Upper lobe of left lung (tissue), 6 donors: Measurements from ENCODE around the gene FBXL17. TPM values are rescaled to one million over a fixed set of nuclear protein-coding genes. Genes with fewer than 3 reads are reported as not detected.

Source experiments
- ATAC-seq, 2 donors: fragments of 200-7000 bp; cut with Tn5 transposase; one replicate each; pipeline ENCODE4 v1.9.1; 2022; ENCODE audit warnings: mild to moderate bottlenecking in 2 of 2, moderate library complexity in 2 of 2; ENCODE audit not compliant: low FRiP score in 2 of 2
- DNase-seq, 2 donors: peaks; one replicate each; pipeline ENCODE4 v3.0.0-alpha.2; 2019 to 2020
- H3K27ac ChIP-seq, 4 donors: fragments of 200-600 bp; sonication (generic); one replicate each; pipeline ENCODE4 v1.5.1; 2016 to 2019
- H3K27me3 ChIP-seq, 4 donors: fragments of 200-600 bp; sonication (generic); one replicate each; pipeline ENCODE4 v1.5.1; 2017 to 2019
- H3K36me3 ChIP-seq, 4 donors: fragments of 200-600 bp; sonication (generic); one replicate each; pipeline ENCODE4 v1.5.1; 2016 to 2019
- H3K4me1 ChIP-seq, 4 donors: fragments of 200-600 bp; sonication (generic); one replicate each; pipeline ENCODE4 v1.5.1; 2018 to 2019
- H3K4me3 ChIP-seq, 4 donors: fragments of 200-600 bp; sonication (generic); one replicate each; pipeline ENCODE4 v1.5.1; 2017 to 2019; ENCODE audit warnings: mild to moderate bottlenecking in 2 of 4, moderate library complexity in 1 of 4
- H3K9me3 ChIP-seq, 4 donors: fragments of 200-600 bp; sonication (generic); one replicate each; pipeline ENCODE4 v1.5.1; 2018 to 2019
- EP300 ChIP-seq, 4 donors: sonication (generic); formaldehyde crosslinking; IDR thresholded peaks; one replicate each; pipeline ENCODE4 v1.5.1; 2017; ENCODE audit warnings: antibody characterized with exemption in 4 of 4, control low read depth in 2 of 4
- POLR2A ChIP-seq, 4 donors: fragments of 450-650 bp; IDR thresholded peaks; one replicate each; pipeline ENCODE4 v1.5.1; 2016 to 2017; ENCODE audit warnings: antibody characterized with exemption in 4 of 4, mild to moderate bottlenecking in 2 of 4
- POLR2AphosphoS5 ChIP-seq, 2 donors: sonication (generic); formaldehyde crosslinking; IDR thresholded peaks; one replicate each; pipeline ENCODE4 v1.5.1; 2017; ENCODE audit warnings: antibody characterized with exemption in 2 of 2
- WGBS, 2 donors: methylation state at CpG; one replicate each; pipeline ENCODE4 v1.1.5; 2017 to 2018; 5-methylcytosine and 5-hydroxymethylcytosine counted together
- total RNA-seq, 6 donors: library from RNA; depleted of rRNA in 4 of 6; stranded (reverse); fragments of >200 nt in 4 of 6; gene quantifications; one replicate each; pipeline versions ENCODE4 v1.1.0 to v1.2.1, GENCODE V29; 2016 to 2021
- TF ChIP-seq, protein P1 (sequence below), 6 experiments: fragments of 450-650 bp in 4 of 6; fragments of 200-600 bp in 2 of 6; sonication (generic) in 2 of 6; IDR thresholded peaks; one replicate each; pipeline ENCODE4 v1.5.1; 2016 to 2019; ENCODE audit warnings: antibody characterized with exemption in 6 of 6
- donor health status: DM: no; HTN: no; CAD: no; lungs with moderate emphysema.
- donor health status: DM: no; HTN: yes; CAD: no; lungs with severe emphysema.

Gene FBXL17
- total RNA-seq, 6 donors from 2014 or later, result 10.0 to 47.1 (median 16.9) TPM

DNA sequence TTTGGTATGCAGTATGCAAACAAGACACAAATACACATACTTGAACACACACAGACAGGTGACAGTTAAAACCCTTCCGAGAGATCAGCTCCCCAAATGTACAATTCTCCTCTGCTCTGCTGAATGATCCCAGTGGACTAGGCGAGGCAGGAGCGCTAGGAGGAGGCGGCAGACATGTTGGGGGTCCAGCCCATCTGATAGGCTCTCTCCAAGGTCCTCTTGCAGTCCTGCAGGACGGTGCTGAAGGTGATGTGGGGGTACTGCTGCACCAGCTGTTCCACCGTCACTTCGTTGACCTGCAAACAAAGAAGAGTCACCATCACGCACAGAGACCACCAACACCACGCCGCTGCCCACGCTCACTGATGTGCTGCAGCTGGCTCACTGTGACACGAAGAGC, 520.3 kb downstream of the FBXL17 start:
- no peaks in the 10 kb centered on the region for H3K9me3 ChIP-seq

DNA sequence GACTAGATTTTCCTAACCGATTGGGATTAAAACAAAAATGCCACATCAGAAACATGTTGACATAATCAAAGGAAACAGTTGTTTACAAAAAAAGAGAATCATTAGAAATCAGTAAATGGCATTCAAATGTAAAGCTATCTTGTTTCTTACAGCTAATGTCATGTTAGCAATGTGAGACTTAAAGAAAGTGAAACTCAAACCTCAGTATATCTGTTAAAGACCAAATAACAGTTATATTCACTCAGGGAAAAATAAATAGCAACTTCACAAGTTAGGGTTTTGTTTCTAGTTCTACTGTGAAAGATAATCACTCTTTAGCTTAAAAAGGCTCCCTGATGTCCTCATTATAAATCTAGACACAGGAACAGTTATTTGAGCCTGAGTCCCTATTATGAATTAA, 521.9 kb downstream of the FBXL17 start:
- H3K36me3 ChIP-seq, result no peaks in the 10 kb centered on the region
- no peaks in the 10 kb centered on the region for H3K27me3 ChIP-seq
- H3K27ac ChIP-seq, result no peak overlapping the region
- no peaks in the 10 kb centered on the region for H3K9me3 ChIP-seq
- H3K4me1 ChIP-seq, result no peaks in the 10 kb centered on the region
- 57 to 74% methylated on average over 1 of the region's 1 CpG for WGBS, 2 donors
- no peak for TF ChIP-seq POLR2AphosphoS5 (IDR thresholded peaks at IDR 0.05)
- H3K4me3 ChIP-seq, result no peak overlapping the region
- no peak for DNase-seq
- ATAC-seq, result no peak

More for the DNA sequence above, 520.3 kb downstream of the FBXL17 start:
- Histone ChIP-seq H3K36me3 (no peaks in the 10 kb centered on the region), H3K4me1 (no peaks in the 10 kb centered on the region), H3K4me3 (no peak overlapping the region), H3K27me3 (no peaks in the 10 kb centered on the region), H3K27ac (no peak overlapping the region)
- DNase-seq (peak in 1 of 2 donors; percentile 39), ATAC-seq (no peak)
- TF ChIP-seq, protein P1, sequence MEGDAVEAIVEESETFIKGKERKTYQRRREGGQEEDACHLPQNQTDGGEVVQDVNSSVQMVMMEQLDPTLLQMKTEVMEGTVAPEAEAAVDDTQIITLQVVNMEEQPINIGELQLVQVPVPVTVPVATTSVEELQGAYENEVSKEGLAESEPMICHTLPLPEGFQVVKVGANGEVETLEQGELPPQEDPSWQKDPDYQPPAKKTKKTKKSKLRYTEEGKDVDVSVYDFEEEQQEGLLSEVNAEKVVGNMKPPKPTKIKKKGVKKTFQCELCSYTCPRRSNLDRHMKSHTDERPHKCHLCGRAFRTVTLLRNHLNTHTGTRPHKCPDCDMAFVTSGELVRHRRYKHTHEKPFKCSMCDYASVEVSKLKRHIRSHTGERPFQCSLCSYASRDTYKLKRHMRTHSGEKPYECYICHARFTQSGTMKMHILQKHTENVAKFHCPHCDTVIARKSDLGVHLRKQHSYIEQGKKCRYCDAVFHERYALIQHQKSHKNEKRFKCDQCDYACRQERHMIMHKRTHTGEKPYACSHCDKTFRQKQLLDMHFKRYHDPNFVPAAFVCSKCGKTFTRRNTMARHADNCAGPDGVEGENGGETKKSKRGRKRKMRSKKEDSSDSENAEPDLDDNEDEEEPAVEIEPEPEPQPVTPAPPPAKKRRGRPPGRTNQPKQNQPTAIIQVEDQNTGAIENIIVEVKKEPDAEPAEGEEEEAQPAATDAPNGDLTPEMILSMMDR (IDR thresholded peaks at IDR 0.05), result no peak
- TF ChIP-seq EP300 (IDR thresholded peaks at IDR 0.05) (no peak), POLR2AphosphoS5 (IDR thresholded peaks at IDR 0.05) (no peak), POLR2A (IDR thresholded peaks at IDR 0.05) (no peak)
- 87 to 97% methylated on average over 5 to 12 of the region's 12 CpGs for WGBS, 2 donors

GRCh38 chr5:107858788-107859187, 523.1 kb downstream of the FBXL17 start:
- no peak for ATAC-seq
- no peaks in the 10 kb centered on the region for H3K9me3 ChIP-seq
- TF ChIP-seq, protein P1 (IDR thresholded peaks at IDR 0.05), result no peak
- TF ChIP-seq POLR2AphosphoS5 (IDR thresholded peaks at IDR 0.05), result no peak
- TF ChIP-seq POLR2A (IDR thresholded peaks at IDR 0.05), result no peak
- TF ChIP-seq EP300 (IDR thresholded peaks at IDR 0.05), result no peak
- 75 to 93% methylated on average over 3 of the region's 3 CpGs for WGBS, 2 donors
- no peaks in the 10 kb centered on the region for H3K4me1 ChIP-seq
- no peak for DNase-seq
- H3K27ac ChIP-seq, result no peak overlapping the region
- H3K27me3 ChIP-seq, result no peaks in the 10 kb centered on the region
- H3K36me3 ChIP-seq, result no peaks in the 10 kb centered on the region
- no peak overlapping the region for H3K4me3 ChIP-seq

DNA sequence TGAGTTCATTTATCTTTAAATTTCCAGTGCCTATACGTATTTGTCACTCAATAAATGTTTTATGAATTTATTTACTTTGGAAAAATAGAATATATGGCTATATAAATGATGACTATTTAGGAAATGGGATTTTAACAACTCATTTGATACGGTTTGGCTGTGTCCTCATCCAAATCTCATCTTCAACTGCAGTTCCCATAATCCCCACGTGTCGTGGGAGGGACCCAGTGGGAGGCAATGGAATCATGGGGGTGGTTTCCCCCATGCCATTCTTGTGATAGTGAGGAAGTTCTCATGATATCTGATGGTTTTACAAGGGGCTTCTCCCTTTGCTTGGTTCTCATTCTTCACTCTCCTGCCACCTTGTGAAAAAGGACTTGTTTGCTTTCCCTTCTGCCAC, 523.6 kb downstream of the FBXL17 start:
- Histone ChIP-seq H3K4me3 (no peak overlapping the region), H3K27ac (no peak overlapping the region), H3K4me1 (no peaks in the 10 kb centered on the region), H3K27me3 (no peaks in the 10 kb centered on the region), H3K36me3 (no peaks in the 10 kb centered on the region), H3K9me3 (no peaks in the 10 kb centered on the region)
- DNase-seq (no peak), ATAC-seq (no peak)
- WGBS, 2 donors, result 82 to 87% methylated on average over 4 of the region's 4 CpGs
- TF ChIP-seq EP300 (IDR thresholded peaks at IDR 0.05) (no peak), POLR2AphosphoS5 (IDR thresholded peaks at IDR 0.05) (no peak), POLR2A (IDR thresholded peaks at IDR 0.05) (no peak)
- TF ChIP-seq, protein P1 (IDR thresholded peaks at IDR 0.05), result no peak

DNA sequence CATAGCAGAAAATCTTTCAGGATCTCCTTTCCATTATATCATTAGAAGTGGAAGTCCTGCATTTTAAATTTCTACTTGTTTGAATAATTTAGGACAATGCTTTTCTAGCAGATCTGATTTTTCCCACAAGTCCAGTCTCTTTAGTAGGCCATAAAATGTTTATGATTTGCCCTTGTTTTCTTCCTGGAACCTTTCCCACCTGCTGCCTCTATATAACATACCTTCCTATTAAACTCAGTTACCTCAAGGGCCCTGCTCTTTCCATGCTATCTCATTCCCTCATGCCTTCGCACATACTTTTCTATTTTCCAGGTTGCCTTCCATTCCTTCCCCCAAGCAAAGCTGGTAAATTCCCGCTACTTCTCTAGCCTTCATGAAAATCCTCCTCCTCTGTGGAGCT, 524.1 kb downstream of the FBXL17 start:
- TF ChIP-seq EP300 (IDR thresholded peaks at IDR 0.05) (no peak), POLR2A (IDR thresholded peaks at IDR 0.05) (no peak), POLR2AphosphoS5 (IDR thresholded peaks at IDR 0.05) (no peak)
- TF ChIP-seq, protein P1 (IDR thresholded peaks at IDR 0.05), result no peak
- WGBS, 2 donors, result 93 to 99% methylated on average over 2 of the region's 2 CpGs
- no peak overlapping the region for H3K4me3 ChIP-seq
- H3K27me3 ChIP-seq, result no peaks in the 10 kb centered on the region
- no peak overlapping the region for H3K27ac ChIP-seq
- DNase-seq, result no peak
- H3K36me3 ChIP-seq, result no peaks in the 10 kb centered on the region
- no peaks in the 10 kb centered on the region for H3K9me3 ChIP-seq
- no peak for ATAC-seq
- no peaks in the 10 kb centered on the region for H3K4me1 ChIP-seq
